Ectodermal cell (in vitro differentiated cells): ENCODE results near the gene SAMMSON.

Experiments
- H3K27ac ChIP-seq: 2 replicates; pipeline ENCODE4 v1.7.0; 2013; ENCODE audit warnings: mild to moderate bottlenecking, low read depth, low read length; ENCODE audit not compliant: insufficient read depth, poor library complexity, severe bottlenecking
- H3K27me3 ChIP-seq: 2 replicates; pipeline ENCODE4 v1.7.0; 2013; ENCODE audit warnings: mild to moderate bottlenecking, low read length; ENCODE audit not compliant: insufficient read depth, control insufficient read depth, poor library complexity, severe bottlenecking
- H3K36me3 ChIP-seq: one replicate; pipeline ENCODE4 v1.7.0; 2013; ENCODE audit warnings: low read length; ENCODE audit not compliant: control insufficient read depth, insufficient read depth
- H3K4me1 ChIP-seq: one replicate; pipeline ENCODE4 v1.7.0; 2013; ENCODE audit warnings: low read length; ENCODE audit not compliant: control insufficient read depth, insufficient read depth
- H3K4me3 ChIP-seq: 2 replicates; pipeline ENCODE4 v1.7.0; 2013; ENCODE audit warnings: low read depth, low read length, control low read depth; ENCODE audit not compliant: insufficient read depth
- H3K9me3 ChIP-seq: 2 replicates; pipeline ENCODE4 v1.7.0; 2013; ENCODE audit warnings: mild to moderate bottlenecking, low read length, moderate library complexity; ENCODE audit not compliant: control insufficient read depth
- WGBS, 2 experiments: methylation state at CpG; one replicate each; pipeline ENCODE4 v1.1.7; 2013; ENCODE audit warnings: missing lambda C conversion rate in 2 of 2; 5-methylcytosine and 5-hydroxymethylcytosine counted together

Gene SAMMSON

GRCh38 chr3:70075101-70075500 is 75.6 kb downstream of the SAMMSON start:
- no peaks in the 10 kb centered on the region for H3K9me3 ChIP-seq
- H3K27me3 ChIP-seq: no peaks in the 10 kb centered on the region
- WGBS, 2 experiments: 92% methylated on average over 2 of the region's 2 CpGs; no CpG with 5 or more reads in 1 of the 2 experiments
- no peak overlapping the region for H3K4me3 ChIP-seq
- H3K27ac ChIP-seq: no peak overlapping the region
- H3K4me1 ChIP-seq: peaks cover 7% of the 10 kb centered on the region
- H3K36me3 ChIP-seq: no peaks in the 10 kb centered on the region

GRCh38 chr3:70076396-70076795 is 76.9 kb downstream of the SAMMSON start:
- no peaks in the 10 kb centered on the region for H3K36me3 ChIP-seq
- no peaks in the 10 kb centered on the region for H3K9me3 ChIP-seq
- H3K4me3 ChIP-seq: no peak overlapping the region
- H3K4me1 ChIP-seq: peaks cover 4% of the 10 kb centered on the region
- 48 to 52% methylated on average over 3 of the region's 3 CpGs for WGBS, 2 experiments
- no peaks in the 10 kb centered on the region for H3K27me3 ChIP-seq
- no peak overlapping the region for H3K27ac ChIP-seq

GRCh38 chr3:70078778-70079177 is 79.2 kb downstream of the SAMMSON start:
- WGBS, 2 experiments: 92 to 96% methylated on average over 3 of the region's 3 CpGs
- Histone ChIP-seq H3K36me3 (no peaks in the 10 kb centered on the region), H3K4me3 (no peak overlapping the region), H3K27ac (no peak overlapping the region), H3K4me1 (no peaks in the 10 kb centered on the region), H3K27me3 (no peaks in the 10 kb centered on the region), H3K9me3 (no peaks in the 10 kb centered on the region)

- H3K36me3 ChIP-seq: no peaks in the 10 kb centered on the region
- H3K4me1 ChIP-seq: no peaks in the 10 kb centered on the region
- no peak overlapping the region for H3K4me3 ChIP-seq
- H3K9me3 ChIP-seq: no peaks in the 10 kb centered on the region
- no peak overlapping the region for H3K27ac ChIP-seq
- H3K27me3 ChIP-seq: no peaks in the 10 kb centered on the region
These were observed 86.1 kb downstream of the SAMMSON start for GRCh38 chr3:70085613-70086012.

- H3K27me3 ChIP-seq: no peaks in the 10 kb centered on the region
- no peaks in the 10 kb centered on the region for H3K36me3 ChIP-seq
- no peaks in the 10 kb centered on the region for H3K9me3 ChIP-seq
- H3K4me1 ChIP-seq: no peaks in the 10 kb centered on the region
- H3K4me3 ChIP-seq: no peak overlapping the region
- 83 to 93% methylated on average over 2 of the region's 2 CpGs for WGBS, 2 experiments
- no peak overlapping the region for H3K27ac ChIP-seq
These were observed 86.8 kb downstream of the SAMMSON start for GRCh38 chr3:70086336-70086735.

GRCh38 chr3:70090322-70090913 is 90.9 kb downstream of the SAMMSON start:
- WGBS, 2 experiments: 14 to 39% methylated on average over 1 to 3 of the region's 3 CpGs

GRCh38 chr3:70094197-70094596 is 94.7 kb downstream of the SAMMSON start:
- no peaks in the 10 kb centered on the region for H3K36me3 ChIP-seq
- no peak overlapping the region for H3K4me3 ChIP-seq
- H3K27me3 ChIP-seq: no peaks in the 10 kb centered on the region
- H3K27ac ChIP-seq: no peak overlapping the region
- H3K9me3 ChIP-seq: no peaks in the 10 kb centered on the region
- H3K4me1 ChIP-seq: no peaks in the 10 kb centered on the region
- 90 to 94% methylated on average over 3 of the region's 3 CpGs for WGBS, 2 experiments

More at GRCh38 chr3:70090322-70090913, 90.9 kb downstream of the SAMMSON start:
- no peaks in the 10 kb centered on the region for H3K27me3 ChIP-seq
- no peaks in the 10 kb centered on the region for H3K4me1 ChIP-seq
- H3K27ac ChIP-seq: no peak overlapping the region
- H3K36me3 ChIP-seq: no peaks in the 10 kb centered on the region
- H3K9me3 ChIP-seq: no peaks in the 10 kb centered on the region
- no peak overlapping the region for H3K4me3 ChIP-seq

- H3K36me3 ChIP-seq: no peaks in the 10 kb centered on the region
- no peak overlapping the region for H3K4me3 ChIP-seq
- 96% methylated on average over 2 of the region's 2 CpGs; no CpG with 5 or more reads in 1 of the 2 experiments for WGBS, 2 experiments
- H3K9me3 ChIP-seq: no peaks in the 10 kb centered on the region
- H3K4me1 ChIP-seq: no peaks in the 10 kb centered on the region
- no peaks in the 10 kb centered on the region for H3K27me3 ChIP-seq
- H3K27ac ChIP-seq: no peak overlapping the region
These were observed 95.7 kb downstream of the SAMMSON start for GRCh38 chr3:70095260-70095659.

GRCh38 chr3:70096376-70097066 is 97.0 kb downstream of the SAMMSON start:
- Histone ChIP-seq H3K4me1 (no peaks in the 10 kb centered on the region), H3K9me3 (no peaks in the 10 kb centered on the region), H3K4me3 (no peak overlapping the region), H3K36me3 (no peaks in the 10 kb centered on the region), H3K27me3 (no peaks in the 10 kb centered on the region), H3K27ac (no peak overlapping the region)
- WGBS, 2 experiments: 91 to 95% methylated on average over 5 of the region's 5 CpGs

- WGBS, 2 experiments: 83 to 100% methylated on average over 1 of the region's 1 CpG
- no peaks in the 10 kb centered on the region for H3K36me3 ChIP-seq
- H3K4me3 ChIP-seq: no peak overlapping the region
- H3K27ac ChIP-seq: no peak overlapping the region
- no peaks in the 10 kb centered on the region for H3K9me3 ChIP-seq
- no peaks in the 10 kb centered on the region for H3K4me1 ChIP-seq
- no peaks in the 10 kb centered on the region for H3K27me3 ChIP-seq
These were observed 97.6 kb downstream of the SAMMSON start for GRCh38 chr3:70097084-70097483.
